ENCODE results near the gene ADSS2.

- TF ChIP-seq CTCF (IDR thresholded peaks at IDR 0.05) (no peak), POLR2AphosphoS5 (IDR thresholded peaks at IDR 0.05) (no peak), POLR2A (IDR thresholded peaks at IDR 0.05) (no peak), EP300 (IDR thresholded peaks at IDR 0.05) (no peak)
Observed at GRCh38 chr1:244413736-244414135, 38.0 kb downstream of the ADSS2 start.

Measured in upper lobe of left lung (tissue), 4 donors.